Caco-2 (cell line): ENCODE measurements around the gene BRDT. TPM values are rescaled to one million over a fixed set of nuclear protein-coding genes. Genes with fewer than 3 reads are reported as not detected.

Source experiments
- BruUV-seq: library from RNA; stranded (reverse); fragments of 400-500 nt; replicated peaks from 2 replicates; lab custom pipeline; 2021; lab: Mats Ljungman, UMichigan
- CTCF ChIA-PET: fragments of 300-600 bp; sonication (Branson Sonifier 250); formaldehyde crosslinking; loops from one replicate; lab custom pipeline; 2022; ENCODE audit warnings: antibody characterized with exemption; lab: Charles Lee
- POLR2A ChIA-PET: fragments of 300-600 bp; sonication (Branson Sonifier 250); formaldehyde crosslinking; loops from one replicate; lab custom pipeline; 2022; ENCODE audit warnings: antibody characterized with exemption; lab: Charles Lee
- DNase-seq, 2 experiments: peaks; one replicate each; pipeline versions ENCODE4 v3.0.0 to v3.0.0-alpha.2; 2020 to 2022
- H3K27me3 ChIP-seq: replicated peaks from 2 replicates; pipeline ENCODE4 v1.6.0; 2011; ENCODE audit warnings: low read length; ENCODE audit not compliant: control insufficient read depth, insufficient read depth
- H3K36me3 ChIP-seq: 2 replicates; pipeline ENCODE4 v1.5.1; 2011; ENCODE audit warnings: low read length; ENCODE audit not compliant: control insufficient read depth, insufficient read depth
- H3K4me1 ChIP-seq: fragments of 250-450 bp; sonication (Bioruptor Pico); 2 replicates; pipeline ENCODE4 v1.5.1; 2020; ENCODE audit warnings: mild to moderate bottlenecking
- H3K4me3 ChIP-seq: 2 replicates; pipeline ENCODE4 v1.5.1; 2011; ENCODE audit warnings: low read depth, mild to moderate bottlenecking, control low read depth, low read length
- H3K9me3 ChIP-seq: fragments of 250-450 bp; sonication (Bioruptor Pico); 2 replicates; pipeline ENCODE4 v1.5.1; 2020; ENCODE audit warnings: mild to moderate bottlenecking, moderate library complexity
- H3K27ac Mint-ChIP-seq: one replicate; pipeline ENCODE4 v1.8.0; 2022; ENCODE audit warnings: mixed read lengths; ENCODE audit not compliant: unreplicated experiment
- H3K27me3 Mint-ChIP-seq: one replicate; pipeline ENCODE4 v1.8.0; 2022; ENCODE audit warnings: mixed read lengths; ENCODE audit not compliant: insufficient read depth, unreplicated experiment
- H3K36me3 Mint-ChIP-seq: one replicate; pipeline ENCODE4 v1.8.0; 2022; ENCODE audit warnings: mild to moderate bottlenecking, mixed read lengths; ENCODE audit not compliant: insufficient read depth, unreplicated experiment
- H3K4me1 Mint-ChIP-seq: one replicate; pipeline ENCODE4 v1.8.0; 2022; ENCODE audit warnings: low read depth, mixed read lengths; ENCODE audit not compliant: unreplicated experiment
- H3K4me3 Mint-ChIP-seq: one replicate; pipeline ENCODE4 v1.8.0; 2022; ENCODE audit warnings: mild to moderate bottlenecking, moderate library complexity, mixed read lengths; ENCODE audit not compliant: unreplicated experiment
- H3K9me3 Mint-ChIP-seq: one replicate; pipeline ENCODE4 v1.8.0; 2022; ENCODE audit warnings: mixed read lengths; ENCODE audit not compliant: unreplicated experiment
- CTCF ChIP-seq, 2 experiments: fragments of 200-600 bp in 1 of 2; IDR thresholded peaks; 1 replicate in 1 of 2; 2 replicates in 1 of 2; pipeline versions ENCODE4 v1.5.1 to v1.8.0; 2011 to 2022; ENCODE audit warnings: antibody characterized with exemption in 1 of 2, control low read depth in 1 of 2, inconsistent platforms in 1 of 2, low read depth in 1 of 2, low read length in 1 of 2, mild to moderate bottlenecking in 1 of 2, moderate library complexity in 1 of 2; ENCODE audit not compliant: insufficient read depth in 1 of 2, severe bottlenecking in 1 of 2, unreplicated experiment in 1 of 2
- intact Hi-C: fragments of 100-400 bp; cut with micrococcal nuclease; formaldehyde crosslinking; loops from one replicate; pipeline ENCODE4 v1.10.0; 2022; ENCODE audit not compliant: unreplicated experiment
- total RNA-seq: library from RNA; stranded (reverse); gene quantifications from 2 replicates; pipeline ENCODE4 v1.2.3, GENCODE V29; 2022

The BRDT gene
- total RNA-seq, 1 experiment from 2014 or later: not detected

GRCh38 chr1:92031281-92032110 is 82.3 kb downstream of the BRDT start:
- intact Hi-C loops: no loop called here
- peaks cover 4% of the 10 kb centered on the region; the same call in 1 of the 2 replicates for H3K4me1 ChIP-seq
- no peaks in the 10 kb centered on the region for H3K9me3 ChIP-seq
- POLR2A ChIA-PET: no interaction called here
- H3K27ac Mint-ChIP-seq: no peak overlapping the region
- H3K9me3 Mint-ChIP-seq: no peaks in the 10 kb centered on the region
- no peaks in the 10 kb centered on the region for H3K27me3 Mint-ChIP-seq
- no peak overlapping the region for H3K4me3 Mint-ChIP-seq
- no TSS peak for BruUV-seq
- H3K4me3 ChIP-seq: no peak overlapping the region
- no peaks in the 10 kb centered on the region for H3K36me3 ChIP-seq
- no peak for TF ChIP-seq CTCF (IDR thresholded peaks at IDR 0.05; ENCODE audit: insufficient read depth in 1 of 2, low read depth in 1 of 2, low read length in 1 of 2, severe bottlenecking in 1 of 2, unreplicated experiment in 1 of 2)
- CTCF ChIA-PET: no interaction called here
- H3K27me3 ChIP-seq: no peaks in the 10 kb centered on the region
- DNase-seq: no peak
- H3K4me1 Mint-ChIP-seq: no peaks in the 10 kb centered on the region
- no peaks in the 10 kb centered on the region for H3K36me3 Mint-ChIP-seq

GRCh38 chr1:92037400-92037799 is 88.2 kb downstream of the BRDT start:
- H3K27me3 Mint-ChIP-seq: no peaks in the 10 kb centered on the region
- TF ChIP-seq CTCF (IDR thresholded peaks at IDR 0.05; ENCODE audit: insufficient read depth in 1 of 2, low read depth in 1 of 2, low read length in 1 of 2, severe bottlenecking in 1 of 2, unreplicated experiment in 1 of 2): no peak
- no peaks in the 10 kb centered on the region for H3K36me3 Mint-ChIP-seq
- no peak for DNase-seq
- no peak overlapping the region for H3K27ac Mint-ChIP-seq
- BruUV-seq: no TSS peak
- H3K9me3 Mint-ChIP-seq: no peaks in the 10 kb centered on the region
- Histone ChIP-seq H3K36me3 (no peaks in the 10 kb centered on the region), H3K27me3 (no peaks in the 10 kb centered on the region), H3K4me1 (peaks cover 13% of the 10 kb centered on the region; the same call in 1 of the 2 replicates), H3K9me3 (no peaks in the 10 kb centered on the region), H3K4me3 (no peak overlapping the region)
- intact Hi-C loops: no loop called here
- peaks cover 6% of the 10 kb centered on the region for H3K4me1 Mint-ChIP-seq
- ChIA-PET CTCF (no interaction called here), POLR2A (interaction anchor here (0.6 kb wide), 1 partner anchor 265 kb away, joined by 4 read pairs; no protein-coding TSS in a partner anchor)
- H3K4me3 Mint-ChIP-seq: no peak overlapping the region

GRCh38 chr1:92038695-92039346 is 89.6 kb downstream of the BRDT start:
- CTCF ChIA-PET: no interaction called here
- H3K27ac Mint-ChIP-seq: no peak overlapping the region

More at GRCh38 chr1:92038695-92039346, 89.6 kb downstream of the BRDT start:
- H3K4me3 ChIP-seq: no peak overlapping the region
- Mint-ChIP-seq H3K27me3 (no peaks in the 10 kb centered on the region), H3K4me3 (no peak overlapping the region), H3K36me3 (no peaks in the 10 kb centered on the region), H3K9me3 (no peaks in the 10 kb centered on the region), H3K4me1 (peaks cover 6% of the 10 kb centered on the region)
- peak; percentile 49 for DNase-seq
- POLR2A ChIA-PET: no interaction called here
- no peak for TF ChIP-seq CTCF (IDR thresholded peaks at IDR 0.05; ENCODE audit: insufficient read depth in 1 of 2, low read depth in 1 of 2, low read length in 1 of 2, severe bottlenecking in 1 of 2, unreplicated experiment in 1 of 2)
- H3K4me1 ChIP-seq: peaks cover 13% of the 10 kb centered on the region; the same call in 1 of the 2 replicates
- BruUV-seq: no TSS peak
- intact Hi-C loops: loop anchor here (1.0 kb wide), 1 partner anchor 9 kb away; no protein-coding TSS in a partner anchor
- H3K9me3 ChIP-seq: no peaks in the 10 kb centered on the region
- no peaks in the 10 kb centered on the region for H3K36me3 ChIP-seq
- no peaks in the 10 kb centered on the region for H3K27me3 ChIP-seq
